ENCODE measurements around the gene ACBD4.

DNA sequence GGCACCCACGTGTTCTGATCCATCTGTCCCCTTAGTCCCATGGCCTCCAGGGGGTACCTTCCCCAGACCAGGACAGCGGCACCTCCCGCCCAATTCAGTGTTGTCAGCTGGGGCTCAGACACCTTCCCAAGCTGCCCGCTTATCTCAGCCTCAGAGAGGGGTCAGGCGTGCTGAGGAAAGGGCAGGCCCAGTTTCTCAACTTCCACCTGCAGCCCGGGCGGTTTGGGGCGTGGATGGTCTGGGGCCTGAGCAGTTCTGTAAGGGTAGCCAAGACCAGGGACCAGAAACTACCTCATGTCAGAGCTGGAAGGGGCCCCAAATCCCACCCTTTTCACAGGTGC, 8.3 kb upstream of the ACBD4 start:
- no peak for TF ChIP-seq EZH2phosphoT487 (IDR thresholded peaks at IDR 0.05; ENCODE audit: borderline replicate concordance)
- TF ChIP-seq, protein P1, sequence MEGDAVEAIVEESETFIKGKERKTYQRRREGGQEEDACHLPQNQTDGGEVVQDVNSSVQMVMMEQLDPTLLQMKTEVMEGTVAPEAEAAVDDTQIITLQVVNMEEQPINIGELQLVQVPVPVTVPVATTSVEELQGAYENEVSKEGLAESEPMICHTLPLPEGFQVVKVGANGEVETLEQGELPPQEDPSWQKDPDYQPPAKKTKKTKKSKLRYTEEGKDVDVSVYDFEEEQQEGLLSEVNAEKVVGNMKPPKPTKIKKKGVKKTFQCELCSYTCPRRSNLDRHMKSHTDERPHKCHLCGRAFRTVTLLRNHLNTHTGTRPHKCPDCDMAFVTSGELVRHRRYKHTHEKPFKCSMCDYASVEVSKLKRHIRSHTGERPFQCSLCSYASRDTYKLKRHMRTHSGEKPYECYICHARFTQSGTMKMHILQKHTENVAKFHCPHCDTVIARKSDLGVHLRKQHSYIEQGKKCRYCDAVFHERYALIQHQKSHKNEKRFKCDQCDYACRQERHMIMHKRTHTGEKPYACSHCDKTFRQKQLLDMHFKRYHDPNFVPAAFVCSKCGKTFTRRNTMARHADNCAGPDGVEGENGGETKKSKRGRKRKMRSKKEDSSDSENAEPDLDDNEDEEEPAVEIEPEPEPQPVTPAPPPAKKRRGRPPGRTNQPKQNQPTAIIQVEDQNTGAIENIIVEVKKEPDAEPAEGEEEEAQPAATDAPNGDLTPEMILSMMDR (conservative IDR thresholded peaks at IDR 0.05; ENCODE audit: low read length): no peak

Data from Loucy (cell line).